ENCODE measurements around the gene SLC16A6. TPM values are rescaled to one million over a fixed set of nuclear protein-coding genes. Genes with fewer than 3 reads are reported as not detected.

The SLC16A6 gene
- total RNA-seq, 1 experiment from 2014 or later = 4.8 TPM

- RAD21 ChIA-PET (ENCODE audit: low non-redundant PET in 1 of 2, low total read pairs in 2 of 2, uncharacterized antibody in 2 of 2, unreplicated experiment in 2 of 2) = interaction anchor here in 1 of 2 experiments (0.7 kb wide), 1 partner anchor 11 kb away, joined by 3 read pairs; no protein-coding TSS in a partner anchor
- BruUV-seq (replicated peaks) = no TSS peak
Measured at GRCh38 chr17:68317458-68317857, 26.5 kb upstream of the SLC16A6 start.

More at GRCh38 chr17:68317458-68317857, 26.5 kb upstream of the SLC16A6 start:
- no peak overlapping the region; the same call in 1 of the 2 replicates for H3K27ac ChIP-seq (ENCODE audit: low read depth, low read length)
- H3K27me3 ChIP-seq (ENCODE audit: insufficient read depth, low read length) = no peaks in the 10 kb centered on the region
- no peaks in the 10 kb centered on the region for H4K20me1 ChIP-seq (ENCODE audit: insufficient read depth)
- CTCF ChIA-PET = interaction anchor here (1.1 kb wide), 1 partner anchor 81 kb away, joined by 3 read pairs; no protein-coding TSS in a partner anchor
- DNase-seq (ENCODE audit: low read depth, low spot score) (no peak), ATAC-seq (no peak)
- no peak overlapping the region for H2AFZ ChIP-seq (ENCODE audit: low read depth, low read length, poor library complexity, severe bottlenecking)
- POLR2A ChIA-PET = interaction anchor here (0.7 to 1.8 kb wide), 2 partner anchors 12 to 65 kb away, joined by 3 to 6 read pairs; no protein-coding TSS in a partner anchor
- intact Hi-C loops (cut with micrococcal nuclease) = no loop called here
- no peaks in the 10 kb centered on the region for H3K9me3 ChIP-seq (ENCODE audit: control insufficient read depth in 1 of 2, insufficient read depth in 1 of 2, low read depth in 1 of 2, low read length in 2 of 2)
- no peaks in the 10 kb centered on the region for H3K36me3 ChIP-seq (ENCODE audit: control insufficient read depth in 1 of 2, insufficient read depth in 2 of 2, low read length in 2 of 2)
- no peak overlapping the region for H3K9ac ChIP-seq (ENCODE audit: low read length)
- H3K79me2 ChIP-seq (ENCODE audit: insufficient read depth, low read length) = no peaks in the 10 kb centered on the region
- TF ChIP-seq ATF3 (IDR thresholded peaks at IDR 0.05) (no peak), REST (IDR thresholded peaks at IDR 0.05; ENCODE audit: low read depth) (no peak), SRF (IDR thresholded peaks at IDR 0.05; ENCODE audit: low read depth) (no peak), CEBPB (IDR thresholded peaks at IDR 0.05; ENCODE audit: low read depth) (no peak), EZH2 (IDR thresholded peaks at IDR 0.05) (no peak), POLR2AphosphoS5 (IDR thresholded peaks at IDR 0.05; ENCODE audit: low read depth, low read length) (no peak), YY1 (IDR thresholded peaks at IDR 0.05; ENCODE audit: extremely low read depth, insufficient replicate concordance, low read depth, low read length) (no peak), CBX3 (IDR thresholded peaks at IDR 0.05; ENCODE audit: low read depth) (no peak), ZNF274 (IDR thresholded peaks at IDR 0.05; ENCODE audit: low read depth, low read length) (no peak), EGR1 (IDR thresholded peaks at IDR 0.05; ENCODE audit: low read depth) (no peak), FOSL1 (IDR thresholded peaks at IDR 0.05; ENCODE audit: low read depth) (no peak), ZFX (IDR thresholded peaks at IDR 0.05) (no peak)
- TF ChIP-seq, protein P1, sequence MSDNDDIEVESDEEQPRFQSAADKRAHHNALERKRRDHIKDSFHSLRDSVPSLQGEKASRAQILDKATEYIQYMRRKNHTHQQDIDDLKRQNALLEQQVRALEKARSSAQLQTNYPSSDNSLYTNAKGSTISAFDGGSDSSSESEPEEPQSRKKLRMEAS (IDR thresholded peaks at IDR 0.05) = no peak
- TF ChIP-seq, protein P2, sequence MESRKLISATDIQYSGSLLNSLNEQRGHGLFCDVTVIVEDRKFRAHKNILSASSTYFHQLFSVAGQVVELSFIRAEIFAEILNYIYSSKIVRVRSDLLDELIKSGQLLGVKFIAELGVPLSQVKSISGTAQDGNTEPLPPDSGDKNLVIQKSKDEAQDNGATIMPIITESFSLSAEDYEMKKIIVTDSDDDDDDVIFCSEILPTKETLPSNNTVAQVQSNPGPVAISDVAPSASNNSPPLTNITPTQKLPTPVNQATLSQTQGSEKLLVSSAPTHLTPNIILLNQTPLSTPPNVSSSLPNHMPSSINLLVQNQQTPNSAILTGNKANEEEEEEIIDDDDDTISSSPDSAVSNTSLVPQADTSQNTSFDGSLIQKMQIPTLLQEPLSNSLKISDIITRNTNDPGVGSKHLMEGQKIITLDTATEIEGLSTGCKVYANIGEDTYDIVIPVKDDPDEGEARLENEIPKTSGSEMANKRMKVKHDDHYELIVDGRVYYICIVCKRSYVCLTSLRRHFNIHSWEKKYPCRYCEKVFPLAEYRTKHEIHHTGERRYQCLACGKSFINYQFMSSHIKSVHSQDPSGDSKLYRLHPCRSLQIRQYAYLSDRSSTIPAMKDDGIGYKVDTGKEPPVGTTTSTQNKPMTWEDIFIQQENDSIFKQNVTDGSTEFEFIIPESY (IDR thresholded peaks at IDR 0.05; ENCODE audit: extremely low read depth, insufficient replicate concordance, low read length) = no peak
- TF ChIP-seq, protein P3, sequence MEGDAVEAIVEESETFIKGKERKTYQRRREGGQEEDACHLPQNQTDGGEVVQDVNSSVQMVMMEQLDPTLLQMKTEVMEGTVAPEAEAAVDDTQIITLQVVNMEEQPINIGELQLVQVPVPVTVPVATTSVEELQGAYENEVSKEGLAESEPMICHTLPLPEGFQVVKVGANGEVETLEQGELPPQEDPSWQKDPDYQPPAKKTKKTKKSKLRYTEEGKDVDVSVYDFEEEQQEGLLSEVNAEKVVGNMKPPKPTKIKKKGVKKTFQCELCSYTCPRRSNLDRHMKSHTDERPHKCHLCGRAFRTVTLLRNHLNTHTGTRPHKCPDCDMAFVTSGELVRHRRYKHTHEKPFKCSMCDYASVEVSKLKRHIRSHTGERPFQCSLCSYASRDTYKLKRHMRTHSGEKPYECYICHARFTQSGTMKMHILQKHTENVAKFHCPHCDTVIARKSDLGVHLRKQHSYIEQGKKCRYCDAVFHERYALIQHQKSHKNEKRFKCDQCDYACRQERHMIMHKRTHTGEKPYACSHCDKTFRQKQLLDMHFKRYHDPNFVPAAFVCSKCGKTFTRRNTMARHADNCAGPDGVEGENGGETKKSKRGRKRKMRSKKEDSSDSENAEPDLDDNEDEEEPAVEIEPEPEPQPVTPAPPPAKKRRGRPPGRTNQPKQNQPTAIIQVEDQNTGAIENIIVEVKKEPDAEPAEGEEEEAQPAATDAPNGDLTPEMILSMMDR (IDR thresholded peaks at IDR 0.05 in 2 of 3, conservative IDR thresholded peaks at IDR 0.05 in 1 of 3; ENCODE audit: borderline replicate concordance in 1 of 3, insufficient read depth in 1 of 3, low read depth in 2 of 3, low read length in 2 of 3) = no peak
- H3K4me1 ChIP-seq (ENCODE audit: control insufficient read depth in 1 of 2, insufficient read depth in 2 of 2, low read length in 2 of 2) = peaks cover 36 to 53% of the 10 kb centered on the region in 2 experiments
- no peaks in the 10 kb centered on the region for H3K9me2 ChIP-seq (ENCODE audit: insufficient read depth)
- H3K4me2 ChIP-seq (ENCODE audit: low read length) = no peak overlapping the region
- H3K4me3 ChIP-seq (replicated peaks in 1 of 2; ENCODE audit: low read depth in 1 of 2, low read length in 2 of 2) = no peak overlapping the region
